ENCODE measurements around the gene PPP2R3B.

DNA sequence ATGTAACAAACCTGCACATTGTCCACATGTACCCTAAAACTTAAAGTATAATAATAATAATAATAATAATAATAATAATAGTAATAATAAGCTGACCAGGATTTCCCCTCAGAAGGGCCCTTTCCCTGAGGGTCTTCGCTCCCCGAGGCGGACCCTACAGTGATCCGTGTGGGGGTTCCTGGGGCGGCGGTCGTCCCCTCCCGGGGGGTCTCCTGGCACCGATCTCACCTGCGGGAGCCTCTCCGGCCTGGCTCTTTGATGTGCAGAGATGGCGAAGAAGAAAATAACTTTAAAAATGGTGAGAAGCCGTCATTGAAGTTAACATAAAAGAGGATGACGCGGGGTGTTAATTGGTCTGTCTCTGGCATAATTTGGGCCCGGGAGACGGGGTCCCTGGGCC lies 48.2 kb upstream of the PPP2R3B start:
- TF ChIP-seq CTCF (IDR thresholded peaks at IDR 0.05), result no peak
- no peak for TF ChIP-seq ZFX (IDR thresholded peaks at IDR 0.05; ENCODE audit: borderline replicate concordance)

Measured in 22Rv1 (cell line).